GM19324 (cell line): Measurements from ENCODE around the gene SMC2.

ENCODE experiments used
- ATAC-seq: cut with Tn5 transposase; IDR thresholded peaks from one replicate; pipeline ENCODE4 v1.9.1; 2021; ENCODE audit warnings: mild to moderate bottlenecking, moderate library complexity; ENCODE audit not compliant: unreplicated experiment, low FRiP score

The SMC2 gene

DNA sequence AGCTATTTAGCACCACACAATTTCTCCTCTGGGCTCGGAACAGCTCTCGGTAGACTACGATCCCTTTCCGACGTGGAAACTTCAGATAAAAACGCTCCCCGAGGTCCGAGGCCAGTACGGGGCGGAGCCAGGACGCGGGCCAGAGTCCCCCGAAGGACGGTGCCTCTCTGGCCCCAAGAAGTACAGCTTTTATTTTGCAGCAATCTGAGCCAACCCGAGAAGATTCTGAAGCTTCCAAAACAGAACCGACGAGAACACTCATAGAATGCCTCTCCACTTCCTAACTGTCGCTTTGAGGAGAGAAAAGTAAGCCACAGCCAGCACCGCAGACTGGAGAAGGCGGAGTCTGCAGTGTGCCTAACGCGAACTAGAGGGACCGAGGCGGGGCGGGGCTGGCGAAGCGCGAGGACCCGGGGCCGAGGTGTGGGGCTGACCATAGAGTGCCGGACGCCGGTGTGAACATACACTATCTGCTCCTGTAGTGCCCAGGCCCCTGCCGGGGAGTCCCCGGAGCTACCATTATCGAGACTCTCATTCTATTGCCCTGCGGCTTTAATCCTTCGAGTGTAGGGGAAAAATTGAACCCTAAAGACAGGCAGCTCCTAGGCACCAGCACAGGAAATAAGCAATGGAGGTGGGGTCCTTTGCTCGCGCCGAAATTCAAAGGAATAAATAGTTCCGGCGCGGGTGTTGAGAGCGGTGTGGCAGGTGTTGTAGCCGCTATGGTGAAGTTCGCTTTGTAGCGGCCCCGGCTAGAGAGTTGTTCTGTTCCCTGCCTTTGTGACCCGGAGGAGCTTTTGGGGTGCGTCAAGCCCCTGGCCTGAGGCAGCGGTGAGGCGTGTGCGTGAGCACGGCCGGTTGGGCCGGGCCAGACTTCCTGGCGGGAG is at the start of gene SMC2:
SMC2 (plus strand) TSS at position 663 of the 887 bp plus-strand sequence. CDS start 1,076 bp downstream, outside the sequence.
- ATAC-seq = peak; percentile 95

DNA sequence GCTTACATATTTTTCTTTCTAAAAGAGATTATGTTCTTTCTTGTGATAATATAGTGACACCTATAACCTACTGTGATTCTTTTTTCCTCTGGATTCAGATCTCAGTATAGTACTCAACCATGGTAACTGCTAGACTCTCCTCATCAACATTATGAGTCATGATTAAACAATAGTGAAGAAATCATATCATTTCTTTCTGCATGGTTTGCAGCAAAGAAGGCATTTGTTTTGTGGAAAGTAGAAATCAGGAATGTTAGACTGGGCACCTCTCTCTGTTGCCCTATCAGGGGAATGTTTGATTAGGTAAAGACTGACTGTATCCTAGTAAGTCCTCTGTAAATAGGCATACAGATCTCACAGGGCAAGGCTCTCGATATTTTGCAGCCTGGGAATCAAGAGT is 25.6 kb upstream of the SMC2 start:
- no peak for ATAC-seq

DNA sequence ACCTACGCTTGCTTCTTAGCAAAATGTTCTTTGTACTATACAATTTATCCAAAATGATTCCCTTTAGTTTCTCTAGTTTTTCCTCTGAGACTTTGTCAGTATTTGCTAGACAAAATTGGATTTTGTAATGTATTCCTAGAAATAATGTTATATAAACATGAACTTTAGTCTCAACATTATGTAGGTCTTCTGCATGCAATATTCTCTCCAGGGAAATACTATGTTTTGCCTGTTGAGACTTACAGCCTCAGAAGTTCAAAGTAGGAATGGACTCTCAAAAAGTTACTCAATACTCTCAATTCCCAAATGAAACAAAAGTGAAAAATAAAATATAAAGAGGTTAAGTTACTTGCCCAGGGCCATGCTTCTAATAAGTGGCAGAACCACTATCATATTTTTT is 24.8 kb upstream of the SMC2 start:
- no peak for ATAC-seq

DNA sequence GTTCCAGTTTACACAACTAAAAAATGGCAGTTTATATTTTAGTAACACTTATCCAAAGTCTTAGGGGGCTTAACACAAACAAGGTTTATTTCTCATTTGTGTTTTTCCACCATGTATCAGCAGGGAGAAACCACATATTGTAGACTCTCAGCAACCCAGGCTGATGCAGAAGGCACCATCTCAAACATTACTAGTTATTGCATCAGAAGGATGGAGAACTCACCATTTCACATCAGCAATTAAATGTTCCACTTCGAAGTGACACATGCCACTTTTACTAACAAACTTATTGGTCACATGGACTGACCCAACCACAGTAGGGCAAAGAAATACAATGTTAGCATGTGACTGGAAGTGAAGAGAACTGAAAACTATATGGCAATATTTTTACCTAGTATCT is 22.5 kb upstream of the SMC2 start:
- ATAC-seq = no peak

DNA sequence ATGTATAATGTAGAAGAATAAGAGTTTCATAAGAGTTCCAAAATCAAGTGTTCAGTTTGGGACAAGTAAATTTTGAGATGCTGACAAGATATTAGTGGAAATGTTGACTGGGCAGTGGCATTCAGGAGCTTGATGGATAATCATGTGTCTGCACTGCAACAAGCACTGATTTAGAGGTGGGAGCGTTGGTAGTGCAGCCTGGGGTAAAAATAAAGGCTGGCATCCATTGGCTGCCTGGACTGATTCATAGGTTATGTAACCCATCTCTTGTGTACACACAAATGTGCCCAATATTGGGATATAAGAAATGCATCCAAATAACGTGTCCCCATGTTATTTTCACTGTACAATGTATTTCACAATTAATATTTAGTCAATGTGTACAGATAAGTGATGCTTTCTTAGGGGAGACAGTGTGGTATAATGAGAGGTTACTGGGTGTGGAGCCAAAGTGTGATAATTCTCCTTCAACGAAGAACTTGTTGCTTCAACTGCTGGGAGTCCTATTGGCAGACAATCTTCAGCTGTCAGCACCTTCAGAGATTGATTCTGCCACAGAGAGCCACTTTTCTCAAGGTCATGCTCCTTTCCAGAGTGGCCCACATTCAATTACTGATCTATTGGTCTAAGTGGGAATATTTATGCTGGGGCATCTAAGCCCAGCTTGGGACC is 20.9 kb upstream of the SMC2 start:
- no peak for ATAC-seq

DNA sequence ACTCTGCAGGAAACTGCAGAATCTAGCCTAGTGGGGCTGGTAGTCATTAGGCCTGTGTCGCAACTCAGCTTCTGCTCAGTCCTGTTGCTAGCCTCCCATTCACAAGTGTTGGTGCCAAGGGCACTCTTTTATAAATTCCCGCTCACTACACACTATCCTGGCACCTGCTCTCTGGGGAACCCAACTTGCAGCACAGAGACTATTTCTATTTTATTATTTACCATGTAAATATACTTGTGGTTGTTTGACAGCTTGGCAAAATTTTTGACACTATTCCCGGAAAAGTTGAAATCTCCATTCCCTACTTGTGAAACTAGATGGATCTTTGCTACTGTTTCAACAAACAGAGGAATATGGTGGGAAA is 20.4 kb upstream of the SMC2 start:
- no peak for ATAC-seq

DNA sequence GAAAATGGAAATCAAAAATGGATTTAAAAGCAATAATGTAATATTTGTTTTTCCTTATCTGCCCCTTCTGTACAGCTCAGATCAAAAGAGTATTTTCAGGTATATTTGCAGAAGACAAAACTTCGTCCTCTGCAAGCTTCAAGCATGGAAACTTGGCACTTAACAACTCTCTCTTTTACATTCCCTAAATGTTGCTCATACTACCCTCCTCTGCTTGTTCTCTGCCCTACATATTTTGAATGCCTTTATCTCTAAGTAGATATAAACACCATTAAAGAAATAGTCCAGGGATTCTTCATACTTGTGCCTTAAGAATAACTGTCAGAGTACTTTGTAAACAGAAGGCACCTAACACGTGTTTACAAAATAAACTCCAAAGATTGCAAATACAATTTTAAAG is 19.2 kb upstream of the SMC2 start:
- no peak for ATAC-seq

DNA sequence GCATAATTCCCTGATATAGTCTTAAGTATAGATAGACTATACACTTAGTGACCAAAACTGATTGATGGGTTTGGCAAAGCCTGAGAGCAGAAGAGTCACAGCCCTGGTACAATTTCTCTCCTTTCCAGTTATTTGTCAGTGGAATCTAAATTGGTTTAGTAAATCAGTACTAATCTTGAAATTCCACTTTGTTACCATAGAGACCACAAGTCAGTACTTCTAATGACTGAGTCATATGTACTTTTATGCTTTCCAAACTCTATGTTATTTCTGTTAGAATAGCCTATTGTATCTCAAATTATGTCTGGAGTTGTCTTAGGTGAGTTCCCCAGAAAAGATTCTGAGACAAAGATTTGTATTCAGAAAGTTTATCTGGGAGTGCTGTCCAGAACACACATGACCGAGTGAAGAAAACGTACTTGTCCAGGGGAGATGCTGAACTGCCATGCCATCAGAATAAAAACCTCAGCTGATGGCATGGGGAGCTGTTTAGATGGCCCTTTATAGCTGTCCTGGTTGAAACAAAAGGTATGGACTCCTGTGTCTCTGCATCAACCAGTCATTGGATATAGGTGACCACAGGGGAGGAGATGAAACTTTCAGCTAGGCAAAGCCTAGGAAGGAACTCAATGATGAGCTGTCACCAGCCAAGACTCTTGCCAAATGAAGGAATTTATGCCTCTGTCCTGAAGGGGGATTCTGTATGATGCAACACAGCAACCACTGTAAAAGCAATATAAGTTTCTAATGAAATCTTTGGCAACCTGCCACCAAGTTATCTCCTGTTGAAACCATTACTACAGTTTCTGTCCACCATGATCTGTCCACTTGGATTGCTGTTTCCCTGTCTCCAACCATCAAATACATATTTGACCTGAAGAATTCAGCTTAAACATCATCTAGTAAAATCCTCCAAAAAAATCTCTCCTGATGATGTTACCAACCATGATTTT is 18.0 kb upstream of the SMC2 start:
- ATAC-seq = no peak

DNA sequence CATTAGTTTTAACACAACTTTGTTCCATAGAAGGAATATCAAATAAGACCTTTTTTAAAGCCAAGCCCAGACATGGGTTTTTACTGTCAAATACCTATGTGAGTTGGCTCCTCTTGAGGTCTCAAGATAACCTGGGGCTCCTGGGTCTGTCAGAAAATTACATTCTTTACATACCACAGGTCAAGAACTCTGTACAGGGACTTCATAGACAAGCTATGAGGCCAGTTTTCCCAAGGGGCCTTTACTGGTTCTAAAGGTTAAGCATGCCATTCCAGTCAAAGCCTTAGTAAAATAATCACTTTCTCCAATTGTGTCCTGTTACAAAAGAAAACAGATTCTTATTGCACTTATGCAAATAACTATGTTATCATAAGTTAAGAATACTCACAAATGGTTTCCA is 15.5 kb upstream of the SMC2 start:
- no peak for ATAC-seq

DNA sequence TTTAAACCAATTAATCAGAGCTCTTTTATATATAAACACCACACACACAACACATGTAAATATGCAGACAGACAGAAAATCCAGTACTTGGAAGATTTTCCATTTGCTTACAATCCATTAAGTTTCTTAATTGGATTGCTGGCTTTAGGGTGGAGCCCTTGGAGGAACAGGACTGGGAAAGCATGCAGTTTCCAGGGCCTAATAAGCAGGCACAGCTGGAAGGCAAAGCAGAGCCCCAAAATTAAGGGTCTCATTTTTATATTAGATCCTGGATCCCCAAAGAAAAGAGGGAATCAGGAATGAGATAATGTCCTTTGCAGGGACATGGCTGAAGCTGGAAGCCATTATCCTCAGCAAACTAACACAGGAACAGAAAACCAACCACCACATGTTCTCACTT is 13.1 kb upstream of the SMC2 start:
- ATAC-seq = no peak

DNA sequence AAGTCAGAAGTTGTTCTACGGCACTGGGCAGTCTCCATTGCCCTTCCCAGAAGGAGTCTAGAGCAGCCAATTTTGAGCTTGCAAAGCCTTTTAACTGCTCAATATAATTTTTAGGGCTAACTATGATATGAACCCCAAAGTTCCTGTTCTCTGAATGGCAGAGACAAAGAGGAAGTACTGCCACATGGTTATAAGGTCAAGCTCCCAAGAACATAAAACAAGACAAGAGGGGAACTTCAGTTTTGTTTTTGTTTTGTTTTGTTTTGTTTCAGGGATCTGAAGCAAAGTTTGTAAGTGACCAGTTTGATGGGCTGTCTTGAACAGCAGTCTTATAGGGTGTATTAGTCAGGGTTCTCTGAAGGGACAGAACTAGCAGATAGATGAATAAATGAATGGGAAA is 11.9 kb upstream of the SMC2 start:
- ATAC-seq = no peak

DNA sequence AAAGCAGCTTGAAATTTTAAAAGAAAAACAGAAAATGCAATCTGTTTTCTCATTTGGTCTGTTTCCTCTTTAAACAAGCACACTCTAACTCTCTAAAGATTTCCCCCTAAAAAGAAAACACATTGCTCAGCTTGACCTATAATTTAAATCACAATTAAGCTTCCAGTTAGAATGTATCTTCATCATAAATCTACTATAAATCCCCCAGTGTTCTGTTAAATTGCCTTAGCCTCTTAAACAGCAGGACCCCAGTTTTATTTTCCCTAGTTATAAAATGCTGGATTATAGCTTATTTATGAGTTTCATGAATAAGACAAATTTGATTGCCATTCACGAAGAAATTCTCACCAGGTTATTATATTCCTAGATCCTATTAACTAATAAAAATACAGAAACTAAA is 8.6 kb upstream of the SMC2 start:
- no peak for ATAC-seq

DNA sequence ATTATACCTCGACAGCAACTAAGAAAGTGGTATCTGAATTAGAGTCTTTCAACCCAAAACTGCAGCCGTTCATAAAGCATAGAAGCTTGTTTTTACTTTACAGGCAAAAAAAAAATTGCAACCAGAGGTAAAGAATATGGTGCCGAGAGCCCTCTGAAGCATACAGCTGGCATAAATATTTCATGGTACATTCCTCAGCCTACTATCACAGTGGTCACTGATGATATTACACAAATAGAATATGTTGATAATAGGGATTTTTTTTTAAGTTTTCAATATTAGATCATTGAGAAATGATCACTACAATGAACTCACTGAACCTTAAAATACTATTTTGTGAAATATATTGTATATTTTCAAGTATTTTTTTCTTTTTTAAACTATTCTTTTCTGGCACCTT is 6.2 kb upstream of the SMC2 start:
- ATAC-seq = no peak

DNA sequence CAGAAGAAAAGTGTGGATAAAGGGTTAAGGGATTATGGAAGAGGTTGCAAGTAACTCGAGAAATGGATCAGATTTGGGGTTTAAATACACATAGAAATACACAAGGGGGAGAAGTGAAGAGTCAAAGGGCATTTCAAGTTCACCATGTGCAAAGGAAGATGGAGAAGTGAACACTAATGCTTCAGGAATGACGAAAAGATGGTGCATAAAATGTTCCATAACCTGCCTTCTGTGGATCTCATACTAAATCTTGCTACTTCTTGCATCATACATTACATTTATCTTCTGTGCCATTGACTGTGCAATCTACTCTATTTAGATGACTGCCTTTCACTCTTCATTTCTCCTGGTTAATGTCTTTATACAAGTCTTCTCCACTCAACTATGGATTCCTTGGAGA is 5.7 kb upstream of the SMC2 start:
- no peak for ATAC-seq

DNA sequence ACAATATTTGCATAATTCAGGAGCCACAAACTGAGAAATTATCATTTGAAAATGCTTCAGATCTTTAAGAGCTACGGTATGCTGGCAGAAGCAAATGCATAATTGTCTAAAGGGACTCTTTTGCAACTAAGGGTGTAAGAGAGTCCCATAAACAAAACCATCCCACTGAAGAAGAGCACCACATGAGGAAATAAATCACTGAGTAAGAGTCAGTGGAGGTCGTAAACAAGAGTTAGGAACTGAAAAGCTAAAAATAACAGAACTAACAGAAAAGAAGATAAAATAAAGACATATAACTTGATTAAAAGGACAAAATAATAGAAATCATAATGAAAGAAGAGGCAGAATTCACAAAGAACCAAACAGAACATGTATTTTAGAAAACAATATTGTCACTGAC is 3.5 kb upstream of the SMC2 start:
- no peak for ATAC-seq

DNA sequence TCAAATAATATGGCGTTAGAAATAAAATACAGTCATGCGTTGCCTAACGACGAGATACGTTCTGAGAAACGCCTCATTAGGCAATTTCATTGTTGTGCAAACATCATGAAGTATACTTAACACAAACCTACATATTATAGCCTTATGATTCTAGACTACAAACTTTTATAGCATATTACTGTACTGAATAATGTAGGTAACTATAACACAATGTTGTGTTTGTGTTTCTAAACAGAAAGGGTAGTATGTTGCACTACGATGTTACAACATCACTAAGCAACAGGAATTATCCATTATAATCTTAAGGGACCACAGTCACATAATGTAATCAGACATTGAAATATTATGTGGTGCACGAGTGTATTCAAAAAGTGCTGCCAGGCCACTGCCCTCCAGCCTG is 3.0 kb upstream of the SMC2 start:
- ATAC-seq = no peak

DNA sequence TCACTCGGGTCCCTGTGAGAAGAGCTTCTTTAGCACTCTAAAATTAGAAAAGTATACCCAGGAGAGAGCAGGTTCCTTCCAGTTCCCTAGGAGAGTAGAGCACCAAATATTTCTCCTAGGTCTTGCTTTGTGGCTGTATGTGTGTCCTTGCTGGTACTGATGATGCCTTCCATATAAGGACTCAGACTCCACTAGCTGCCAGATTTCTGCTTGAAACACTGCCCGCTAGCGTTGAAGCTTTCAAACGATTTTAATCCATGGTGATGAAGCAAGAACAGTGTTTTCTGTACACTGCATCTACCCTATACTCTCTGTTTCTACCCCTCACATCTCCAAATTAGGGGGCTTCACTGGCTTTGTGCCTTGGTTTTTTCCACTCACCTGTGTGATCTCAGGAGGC is 2.4 kb upstream of the SMC2 start:
- peak; percentile 26 for ATAC-seq

DNA sequence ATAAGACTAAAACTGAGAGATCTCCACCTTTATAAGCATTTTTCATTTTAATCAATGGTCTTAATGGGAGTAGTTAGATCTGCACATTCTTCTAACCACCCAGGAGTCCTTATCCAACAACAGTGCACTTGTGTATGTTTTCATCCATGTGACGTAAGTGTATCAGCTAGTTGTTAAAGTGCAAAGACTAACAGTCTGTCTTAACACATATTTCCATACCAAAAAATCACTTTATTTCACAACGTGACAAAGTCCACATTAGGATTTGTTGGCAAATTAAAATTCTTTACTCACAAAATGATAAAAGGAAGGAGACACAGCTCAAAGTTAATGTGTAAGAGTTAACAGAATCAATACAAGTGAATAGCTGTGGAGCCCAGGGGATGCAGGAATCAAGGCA is 1.9 kb upstream of the SMC2 start:
- no peak for ATAC-seq

DNA sequence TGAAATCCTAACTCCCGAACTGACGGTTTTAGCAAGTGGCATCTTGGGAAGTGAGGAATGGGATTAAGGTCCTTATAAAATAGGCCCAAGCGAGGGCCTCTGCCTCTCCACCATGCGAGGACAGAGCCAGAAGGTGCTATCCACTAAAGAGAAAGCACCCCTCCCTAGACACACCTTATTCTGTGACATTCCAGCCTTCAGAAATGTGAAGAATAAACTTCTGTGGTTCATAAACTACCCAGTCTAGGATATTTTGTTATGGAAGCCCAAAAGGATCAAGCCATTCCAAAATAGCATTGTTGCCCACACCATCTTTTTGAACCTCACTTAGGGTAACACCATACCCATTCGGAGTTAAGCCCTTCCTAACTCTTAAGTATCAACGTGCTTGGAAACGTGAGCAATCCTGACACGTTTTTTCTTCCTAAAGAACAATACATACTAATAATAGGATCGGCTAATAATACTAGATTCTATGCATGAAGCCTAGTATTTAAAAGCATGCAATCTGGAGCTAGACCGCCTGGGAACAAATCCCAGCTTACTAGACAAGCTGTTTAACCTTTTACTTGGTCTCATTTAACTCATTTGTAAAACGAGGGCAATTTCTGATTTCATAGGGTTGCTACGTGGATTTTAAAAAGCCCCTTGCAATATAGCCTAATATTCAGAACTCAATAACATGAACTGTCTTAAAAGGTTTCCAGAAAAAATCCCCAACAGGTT is 1.1 kb upstream of the SMC2 start:
- no peak for ATAC-seq

DNA sequence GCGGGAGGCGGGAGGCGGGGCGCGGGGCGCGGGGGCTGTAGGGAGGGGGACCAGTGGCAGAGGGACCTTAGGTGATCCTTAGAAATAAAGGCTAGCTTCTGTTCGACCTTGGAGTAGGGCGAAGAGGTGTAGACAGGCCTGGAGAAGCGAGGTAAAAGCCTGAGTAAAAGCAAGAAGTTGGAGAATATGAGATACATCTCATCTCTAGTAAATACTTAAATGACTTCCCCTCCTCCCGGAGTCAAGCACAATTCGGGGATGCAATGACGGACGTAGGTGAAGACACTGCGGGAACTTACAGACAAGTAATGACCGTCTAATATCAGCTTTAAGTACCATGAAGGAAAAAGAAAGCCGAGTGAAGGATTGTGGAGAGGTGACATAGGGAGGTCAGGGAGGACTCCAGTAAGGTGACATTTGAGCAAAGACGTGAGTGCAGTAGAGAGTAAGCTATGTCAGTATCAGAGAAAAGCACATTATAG is 466 bp downstream of the SMC2 start:
- ATAC-seq = no peak
